Lung microvascular endothelial cell (primary cell): ENCODE measurements around the gene TAF4B. TPM values are rescaled to one million over a fixed set of nuclear protein-coding genes. Genes with fewer than 3 reads are reported as not detected.
"Not testable (repeated sequence)": the region's sequence is repeated elsewhere in the genome, so short reads cannot be mapped to it uniquely, and the experiment has no call there.

ENCODE experiments used
- DNase-seq, 2 donors: peaks; one replicate each; pipeline versions ENCODE4 v3.0.0 to v3.0.0-alpha.2; 2010; ENCODE audit warnings: low read depth in 2 of 2
- total RNA-seq: library from RNA; depleted of rRNA; stranded (reverse); fragments of >200 nt; gene quantifications from 2 replicates; pipeline ENCODE4 v1.2.1, GENCODE V29; 2014

Gene TAF4B
- total RNA-seq, result 1.1 and 1.4 TPM in 2 replicates

GRCh38 chr18:26226229-26227050, at the start of gene TAF4B:
TAF4B (plus strand) TSS chr18:26226445; CDS start chr18:26226934, 489 bp downstream.
- DNase-seq, result peak; percentile 73 to 90

GRCh38 chr18:26181343-26181826, 44.9 kb upstream of the TAF4B start:
- DNase-seq, result no peak

- no peak for DNase-seq
These were observed 42.7 kb upstream of the TAF4B start for GRCh38 chr18:26183395-26184112.

- DNase-seq, result peak; percentile 0 to 3
These were observed 41.0 kb upstream of the TAF4B start for GRCh38 chr18:26185267-26185666.

GRCh38 chr18:26190506-26190905, 35.7 kb upstream of the TAF4B start:
- DNase-seq, result no peak

- DNase-seq, result no peak
These were observed 34.0 kb upstream of the TAF4B start for GRCh38 chr18:26192233-26192632.

GRCh38 chr18:26196605-26197004, 29.6 kb upstream of the TAF4B start:
- no peak for DNase-seq

GRCh38 chr18:26202001-26202400, 24.2 kb upstream of the TAF4B start:
- DNase-seq, result not testable (repeated sequence)

- no peak for DNase-seq
These were observed 20.9 kb upstream of the TAF4B start for GRCh38 chr18:26205318-26205717.

GRCh38 chr18:26206488-26206887, 19.8 kb upstream of the TAF4B start:
- DNase-seq, result no peak

- no peak for DNase-seq
These were observed 18.3 kb upstream of the TAF4B start for GRCh38 chr18:26207937-26208336.

GRCh38 chr18:26208977-26209376, 17.3 kb upstream of the TAF4B start:
- no peak for DNase-seq

GRCh38 chr18:26210147-26210546, 16.1 kb upstream of the TAF4B start:
- DNase-seq, result no peak

- no peak for DNase-seq
These were observed 10.8 kb upstream of the TAF4B start for GRCh38 chr18:26215247-26215970.

GRCh38 chr18:26225022-26225693, 1.1 kb upstream of the TAF4B start:
- no peak for DNase-seq

GRCh38 chr18:26225915-26226228, 373 bp upstream of the TAF4B start:
- no peak for DNase-seq

GRCh38 chr18:26227051-26227670, 916 bp downstream of the TAF4B start:
- peak in 1 of 2 donors; percentile 7 for DNase-seq

- no peak for DNase-seq
These were observed 2.5 kb downstream of the TAF4B start for GRCh38 chr18:26228562-26229260.

- no peak for DNase-seq
These were observed 4.3 kb downstream of the TAF4B start for GRCh38 chr18:26230497-26230896.

GRCh38 chr18:26233208-26233607, 7.0 kb downstream of the TAF4B start:
- no peak for DNase-seq
